Activated CD8-positive, alpha-beta memory T cell treated with anti-CD3 and anti-CD28 coated beads, Interleukin-2, amount 50 U/mL, for 1 hour (primary cell): Measurements from ENCODE around the gene USP6NL.

Experiments
- DNase-seq: peaks from one replicate; pipeline ENCODE4 v3.0.0-alpha.2; 2020; ENCODE audit errors: extremely low read depth

USP6NL gene

GRCh38 chr10:11415095-11415494 lies 196.4 kb downstream of the USP6NL start:
- DNase-seq: no peak

DNA sequence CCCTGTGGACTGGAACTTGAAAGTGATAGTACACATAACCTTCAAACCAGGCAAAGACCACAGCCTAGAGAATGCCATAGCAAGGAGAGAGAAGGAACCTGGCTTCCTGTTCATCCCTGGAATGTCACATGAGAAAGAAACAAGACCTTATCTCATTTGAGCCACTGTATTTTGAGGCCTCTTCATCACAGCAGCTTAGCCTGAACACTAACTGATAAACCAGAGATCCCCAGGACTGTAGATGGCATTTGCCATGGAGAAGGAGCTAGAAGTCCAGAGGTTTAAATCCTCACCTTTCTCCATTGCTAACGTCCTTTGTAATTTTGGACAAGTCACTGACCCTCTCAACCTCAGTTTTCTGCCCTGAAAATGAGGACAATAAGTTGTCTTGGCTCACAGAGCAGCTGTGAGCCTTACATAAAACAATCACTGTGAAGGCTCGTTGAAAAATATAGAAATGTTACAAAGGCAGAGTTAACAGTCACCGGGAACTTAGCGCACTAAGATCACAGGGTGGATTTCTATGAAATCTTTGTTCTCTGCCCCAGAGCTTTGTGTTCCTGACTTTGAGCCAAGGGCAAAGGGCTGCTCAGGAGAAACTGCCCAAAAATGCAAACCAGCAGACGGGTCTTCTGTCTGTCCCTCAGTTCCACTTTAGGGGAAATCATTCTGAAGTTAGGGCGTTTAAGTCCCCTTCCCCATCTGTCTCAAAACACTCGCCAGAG lies 197.0 kb downstream of the USP6NL start:
- DNase-seq: no peak

GRCh38 chr10:11411926-11412545 lies 199.4 kb downstream of the USP6NL start:
- no peak for DNase-seq

GRCh38 chr10:11409357-11409756 lies 202.1 kb downstream of the USP6NL start:
- DNase-seq: no peak

GRCh38 chr10:11407939-11408338 lies 203.5 kb downstream of the USP6NL start:
- no peak for DNase-seq

DNA sequence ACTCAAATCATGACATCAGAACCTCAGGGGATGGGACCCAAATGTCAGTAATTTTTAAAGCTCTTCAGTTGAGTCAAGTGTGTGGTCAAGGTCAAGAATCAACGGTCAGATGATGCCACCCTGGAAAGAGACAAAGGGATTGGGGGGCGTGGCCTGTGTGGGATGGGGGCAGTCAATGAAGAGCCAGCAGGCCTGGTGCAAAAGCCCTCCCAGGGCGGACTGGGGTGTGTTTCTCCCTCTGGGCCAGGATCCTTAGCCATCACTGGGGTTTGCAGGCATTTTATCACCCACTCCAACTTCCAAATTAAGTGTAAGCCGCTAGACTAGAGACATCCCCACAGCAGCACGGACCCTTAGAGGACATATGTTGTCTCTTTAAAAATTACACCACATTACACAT lies 204.7 kb downstream of the USP6NL start:
- DNase-seq: no peak

DNA sequence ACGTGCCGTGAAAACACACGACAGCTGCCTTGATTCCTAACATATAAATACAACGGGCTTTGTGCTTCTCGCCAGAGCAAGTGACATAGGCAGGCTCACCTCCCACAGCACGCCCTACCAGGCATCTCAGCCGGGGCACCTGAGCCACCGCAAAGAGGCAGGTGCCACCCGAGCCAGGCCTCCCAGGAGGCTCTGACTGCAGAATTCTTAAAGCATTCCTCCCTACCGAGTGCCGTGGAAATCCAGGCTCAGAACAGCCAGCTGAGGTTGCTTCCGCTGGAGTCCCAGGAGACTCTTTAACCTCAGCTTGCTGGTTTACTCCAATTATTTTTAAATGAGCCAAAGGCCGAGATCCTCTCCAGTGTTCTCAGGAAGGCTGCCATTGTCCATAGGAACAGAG lies 206.5 kb downstream of the USP6NL start:
- no peak for DNase-seq
